H1 (cell line): ENCODE data around the gene ZNF425. TPM values are rescaled to one million over a fixed set of nuclear protein-coding genes. Genes with fewer than 3 reads are reported as not detected.
A peak's percentile ranks its signal among the peaks of the same experiment; 100 is the strongest.

ENCODE experiments used
- CTCF ChIA-PET: fragments of 300-600 bp; sonication (Branson Sonifier 250); formaldehyde crosslinking; loops from one replicate; lab custom pipeline; 2021; ENCODE audit not compliant: partially characterized antibody; lab: Charles Lee
- POLR2A ChIA-PET: fragments of 300-600 bp; sonication (Branson Sonifier 250); formaldehyde crosslinking; loops from one replicate; lab custom pipeline; 2021; ENCODE audit warnings: inconsistent platforms; ENCODE audit not compliant: partially characterized antibody; lab: Charles Lee
- DNase-seq, 2 experiments: peaks; one replicate each; pipeline versions ENCODE4 v3.0.0 to v3.0.0-alpha.2; 2010 to 2022; ENCODE audit warnings: low spot score in 2 of 2, low read depth in 1 of 2, mixed read lengths in 1 of 2
- FAIRE-seq: peaks from 2 replicates; lab custom pipeline; 2011; peaks lifted over from hg19 to GRCh38; lab: Jason Lieb, UNC
- H2AFZ ChIP-seq: 2 replicates; pipeline ENCODE4 v1.8.1; 2012; ENCODE audit warnings: low read length, inconsistent platforms
- H2AK5ac ChIP-seq: 2 replicates; pipeline ENCODE4 v1.6.1; 2013; ENCODE audit warnings: low read depth, low read length
- H2BK120ac ChIP-seq: replicated peaks from 2 replicates; pipeline ENCODE3; 2013; ENCODE audit warnings: low read depth, low read length, inconsistent platforms
- H2BK12ac ChIP-seq: 2 replicates; pipeline ENCODE4 v1.6.1; 2013; ENCODE audit warnings: low read depth, low read length
- H2BK15ac ChIP-seq: 2 replicates; pipeline ENCODE4 v1.6.1; 2013; ENCODE audit warnings: low read length
- H2BK20ac ChIP-seq: 2 replicates; pipeline ENCODE4 v1.6.1; 2013; ENCODE audit warnings: low read length
- H2BK5ac ChIP-seq: 2 replicates; pipeline ENCODE4 v1.6.1; 2013; ENCODE audit warnings: low read depth, low read length
- H3K14ac ChIP-seq: 2 replicates; pipeline ENCODE4 v1.6.1; 2013; ENCODE audit warnings: inconsistent platforms; ENCODE audit not compliant: insufficient read length
- H3K18ac ChIP-seq: 2 replicates; pipeline ENCODE4 v1.6.1; 2013; ENCODE audit warnings: low read length; ENCODE audit errors: extremely low read depth
- H3K23ac ChIP-seq: 2 replicates; pipeline ENCODE4 v1.6.1; 2013; ENCODE audit warnings: inconsistent platforms; ENCODE audit not compliant: insufficient read length
- H3K23me2 ChIP-seq: 2 replicates; pipeline ENCODE4 v1.6.1; 2013; ENCODE audit warnings: low read depth, low read length
- H3K27ac ChIP-seq: 2 replicates; pipeline ENCODE4 v1.6.1; 2011; ENCODE audit warnings: low read depth, low read length, inconsistent platforms
- H3K27me3 ChIP-seq, 4 experiments: replicated peaks in 1 of 4; 1 replicate in 1 of 4; 2 replicates in 3 of 4; pipeline versions ENCODE4 v1.6.1 to v1.8.1; 2011 to 2013; ENCODE audit warnings: low read length in 3 of 4, mild to moderate bottlenecking in 3 of 4, inconsistent platforms in 2 of 4, mixed read lengths in 2 of 4, moderate library complexity in 1 of 4; ENCODE audit not compliant: control insufficient read depth in 3 of 4, insufficient read depth in 3 of 4; ENCODE audit errors: extremely low read depth in 1 of 4
- H3K36me3 ChIP-seq, 4 experiments: 2 replicates each; pipeline versions ENCODE4 v1.6.1 to v1.8.1; 2011 to 2013; ENCODE audit warnings: mild to moderate bottlenecking in 4 of 4, low read length in 3 of 4, moderate library complexity in 2 of 4, control low read depth in 1 of 4, inconsistent platforms in 1 of 4; ENCODE audit not compliant: insufficient read depth in 4 of 4, control insufficient read depth in 2 of 4
- H3K4ac ChIP-seq: replicated peaks from 2 replicates; pipeline ENCODE3; 2013; ENCODE audit warnings: low read length, low read depth, mixed read lengths, inconsistent platforms; ENCODE audit not compliant: insufficient read length
- H3K4me1 ChIP-seq, 4 experiments: replicated peaks in 1 of 4; 1 replicate in 1 of 4; 2 replicates in 3 of 4; pipeline versions ENCODE4 v1.6.1 to v1.8.1; 2011 to 2013; ENCODE audit warnings: low read length in 3 of 4, inconsistent platforms in 2 of 4, mixed read lengths in 1 of 4; ENCODE audit not compliant: insufficient read depth in 4 of 4, control insufficient read depth in 3 of 4
- H3K4me2 ChIP-seq, 2 experiments: 2 replicates each; pipeline versions ENCODE4 v1.6.1 to v1.8.1; 2011 to 2013; ENCODE audit warnings: low read depth in 2 of 2, low read length in 2 of 2, control low read depth in 1 of 2, inconsistent platforms in 1 of 2, mild to moderate bottlenecking in 1 of 2; ENCODE audit not compliant: insufficient read depth in 1 of 2
- H3K4me3 ChIP-seq, 4 experiments: fragments of 200-600, 300-600 bp in 1 of 4; sonication (generic), shearing (Covaris generic), sonication (Bioruptor Twin) in 1 of 4; 2 replicates each; pipeline versions ENCODE4 v1.5.1 to v1.8.1; 2011 to 2016; ENCODE audit warnings: low read length in 4 of 4, low read depth in 3 of 4, control low read depth in 2 of 4, inconsistent platforms in 2 of 4, mild to moderate bottlenecking in 2 of 4, mixed read lengths in 1 of 4, moderate library complexity in 1 of 4; ENCODE audit not compliant: insufficient read depth in 2 of 4; ENCODE audit errors: extremely low read depth in 1 of 4
- H3K56ac ChIP-seq: replicated peaks from 2 replicates; pipeline ENCODE3; 2013; ENCODE audit warnings: low read depth, mild to moderate bottlenecking, mixed read lengths, low read length, inconsistent platforms; ENCODE audit not compliant: insufficient read length
- H3K79me1 ChIP-seq: 2 replicates; pipeline ENCODE4 v1.6.1; 2013; ENCODE audit warnings: low read depth, low read length, control low read depth
- H3K79me2 ChIP-seq, 2 experiments: 2 replicates each; pipeline versions ENCODE4 v1.6.1 to v1.8.1; 2012 to 2013; ENCODE audit warnings: low read length in 2 of 2, mild to moderate bottlenecking in 2 of 2, inconsistent platforms in 1 of 2; ENCODE audit not compliant: insufficient read depth in 2 of 2, control insufficient read depth in 1 of 2
- H3K9ac ChIP-seq, 4 experiments: replicated peaks in 1 of 4; 1 replicate in 1 of 4; 2 replicates in 3 of 4; pipeline versions ENCODE4 v1.6.1 to v1.8.1; 2011 to 2013; ENCODE audit warnings: low read depth in 3 of 4, low read length in 3 of 4, control low read depth in 2 of 4, mild to moderate bottlenecking in 2 of 4, moderate library complexity in 2 of 4, inconsistent platforms in 1 of 4; ENCODE audit errors: extremely low read depth in 1 of 4
- H3K9me3 ChIP-seq, 2 experiments: 2 replicates each; pipeline versions ENCODE4 v1.6.1 to v1.8.1; 2012 to 2013; ENCODE audit warnings: mild to moderate bottlenecking in 2 of 2, moderate library complexity in 2 of 2, control low read depth in 1 of 2, inconsistent platforms in 1 of 2, low read depth in 1 of 2, low read length in 1 of 2, mixed read lengths in 1 of 2; ENCODE audit not compliant: insufficient read depth in 2 of 2
- H4K20me1 ChIP-seq, 2 experiments: replicated peaks in 1 of 2; 2 replicates each; pipeline versions ENCODE3 to v1.8.1; 2011 to 2013; ENCODE audit warnings: inconsistent platforms in 2 of 2, low read length in 2 of 2, mild to moderate bottlenecking in 1 of 2; ENCODE audit not compliant: insufficient read depth in 2 of 2, control insufficient read depth in 1 of 2
- H4K5ac ChIP-seq: 2 replicates; pipeline ENCODE4 v1.6.1; 2013; ENCODE audit warnings: low read length, low read depth, mixed read lengths, inconsistent platforms; ENCODE audit not compliant: insufficient read length
- H4K8ac ChIP-seq: 2 replicates; pipeline ENCODE4 v1.8.0; 2013; ENCODE audit warnings: mild to moderate bottlenecking, moderate library complexity, low read length, inconsistent platforms; ENCODE audit not compliant: insufficient read depth; ENCODE audit errors: extremely low read depth
- H4K91ac ChIP-seq: replicated peaks from 2 replicates; pipeline ENCODE3; 2013; ENCODE audit warnings: low read length, mixed read lengths, inconsistent platforms; ENCODE audit not compliant: insufficient read length
- ATF2 ChIP-seq: IDR thresholded peaks from 2 replicates; pipeline ENCODE4 v1.6.1; 2012; ENCODE audit warnings: low read length, inconsistent platforms
- BCL11A ChIP-seq, 2 experiments: IDR thresholded peaks; one replicate each; pipeline ENCODE4 v1.6.1; 2011; ENCODE audit warnings: low read depth in 2 of 2, low read length in 2 of 2, mild to moderate bottlenecking in 2 of 2
- RFX5 ChIP-seq: IDR thresholded peaks from 2 replicates; pipeline ENCODE4 v1.6.1; 2011; ENCODE audit warnings: low read depth, low read length, improper control_type of control experiment, borderline replicate concordance
- RXRA ChIP-seq: IDR thresholded peaks from 2 replicates; pipeline ENCODE4 v1.6.1; 2011; ENCODE audit warnings: low read depth, mild to moderate bottlenecking, low read length, moderate library complexity; ENCODE audit not compliant: insufficient read depth
- SIN3A ChIP-seq, 2 experiments: IDR thresholded peaks in 1 of 2; conservative IDR thresholded peaks in 1 of 2; 2 replicates each; pipeline ENCODE4 v1.6.1; 2011 to 2012; ENCODE audit warnings: low read length in 2 of 2, improper control_type of control experiment in 1 of 2, low read depth in 1 of 2, mild to moderate bottlenecking in 1 of 2
- SIX5 ChIP-seq: IDR thresholded peaks from 2 replicates; pipeline ENCODE4 v1.6.1; 2011; ENCODE audit warnings: mild to moderate bottlenecking, low read depth, low read length
- TBP ChIP-seq: IDR thresholded peaks from 2 replicates; pipeline ENCODE4 v1.6.1; 2011; ENCODE audit warnings: low read depth, low read length, improper control_type of control experiment
- YY1 ChIP-seq: IDR thresholded peaks from 2 replicates; pipeline ENCODE4 v1.6.1; 2011; ENCODE audit warnings: low read depth, mild to moderate bottlenecking, low read length
- WGBS, 2 experiments: shearing (Covaris generic) in 1 of 2; methylation state at CpG; one replicate each; pipeline versions ENCODE4 v1.1.6 to v1.1.7; 2013 to 2015; ENCODE audit warnings: low lambda C conversion rate in 2 of 2, mixed read lengths in 2 of 2, inconsistent platforms in 1 of 2, low coverage in 1 of 2, missing lambda C conversion rate in 1 of 2; ENCODE audit not compliant: insufficient replicate concordance in 2 of 2, insufficient coverage in 1 of 2, insufficient read length in 1 of 2; ENCODE audit errors: extremely low coverage in 1 of 2, missing lambda C conversion rate in 1 of 2; 5-methylcytosine and 5-hydroxymethylcytosine counted together
- polyA plus RNA-seq, 7 experiments: library from polyadenylated mRNA; depleted of rRNA in 3 of 7; stranded (reverse) in 5 of 7; unstranded in 2 of 7; fragments of >200 nt in 5 of 7; fragments of 200-250 nt in 2 of 7; gene quantifications; 1 replicate in 5 of 7; 2 replicates in 1 of 7; 4 replicates in 1 of 7; pipeline versions ENCODE4 v1.2.1 to v1.2.3, GENCODE V29; 2011 to 2013; ENCODE audit warnings: missing spikeins in 2 of 7, mixed read lengths in 2 of 7
- total RNA-seq: library from RNA; stranded (reverse); fragmentation: NEBNext Ultra II Directional; extraction: Animal tissue kit (Norgen Biotek cat#: 25700); gene quantifications from 2 replicates; pipeline ENCODE4 v1.2.1, GENCODE V29; 2021
- TF ChIP-seq, protein P1 (sequence below): IDR thresholded peaks from 2 replicates; pipeline ENCODE4 v1.6.1; 2012; ENCODE audit warnings: inconsistent platforms

ZNF425 gene
- total and polyA plus RNA-seq, 2 of the 8 experiments (the other 6 are each of a cell fraction or from before 2014, with no cell fraction given): 3.4 to 6.1 TPM

- no peak overlapping the region for H2AFZ ChIP-seq
- peak overlapping the region; percentile 91; the same call in 1 of the 2 replicates for H2AK5ac ChIP-seq
- peak overlapping the region; percentile 68; the same call in 1 of the 2 replicates for H3K27ac ChIP-seq
- H3K4me1 ChIP-seq: peaks cover 0 to 12% (median 3%) of the 10 kb centered on the region in 4 experiments; a peak in 3 of 7 replicates
- no peaks in the 10 kb centered on the region for H4K20me1 ChIP-seq
- DNase-seq: peak in 1 of 2 experiments; percentile 73
- FAIRE-seq: no peak
- H4K5ac ChIP-seq: peak overlapping the region; percentile 93
- H3K9ac ChIP-seq: peak overlapping the region; percentile 67 to 91 (median 89)
- peak overlapping the region; percentile 83 to 90 for H3K4me2 ChIP-seq
- ChIA-PET POLR2A (interaction anchor here (0.8 to 11.3 kb wide), 10 partner anchors 9 to 68 kb away, joined by 4 to 142 read pairs (median 7); partner anchors contain the start of genes ZNF282 and ZNF398), CTCF (interaction anchor here (0.7 to 7.4 kb wide), 15 partner anchors 10 to 705 kb away, joined by 3 to 84 read pairs (median 4); partner anchors contain the start of gene ZNF398)
- H3K79me2 ChIP-seq: peaks cover 3 to 21% of the 10 kb centered on the region in 2 experiments; a peak in 3 of 4 replicates
- WGBS, 2 experiments: 11% methylated on average over 17 of the region's 48 CpGs; no CpG with 5 or more reads in 1 of the 2 experiments
- peak overlapping the region; percentile 68 for H3K14ac ChIP-seq
- peak overlapping the region; percentile 100 for H3K18ac ChIP-seq
- no peaks in the 10 kb centered on the region for H3K27me3 ChIP-seq
- H3K79me1 ChIP-seq: no peaks in the 10 kb centered on the region; the same call in 1 of the 2 replicates
- peak overlapping the region; percentile 44 for H2BK120ac ChIP-seq
- peak overlapping the region; percentile 94 for H4K8ac ChIP-seq
- H2BK12ac ChIP-seq: peak overlapping the region; percentile 92; the same call in 1 of the 2 replicates
- peak overlapping the region; percentile 99 for H4K91ac ChIP-seq
- H2BK20ac ChIP-seq: no peak overlapping the region
- H3K4me3 ChIP-seq: peak overlapping the region; percentile 83 to 95 (median 88)
- H3K56ac ChIP-seq: peak overlapping the region; percentile 86
- H2BK15ac ChIP-seq: peak overlapping the region; percentile 99
- peaks cover 0 to 23% (median 9%) of the 10 kb centered on the region in 4 experiments; a peak in 6 of 8 replicates for H3K36me3 ChIP-seq
- no peak overlapping the region for H3K23ac ChIP-seq
- peak overlapping the region; percentile 82 for H3K4ac ChIP-seq
- H2BK5ac ChIP-seq: peak overlapping the region; percentile 99
- H3K23me2 ChIP-seq: peaks cover 6% of the 10 kb centered on the region; the same call in 1 of the 2 replicates
- peaks cover 6 to 8% of the 10 kb centered on the region in 2 experiments; a peak in 3 of 4 replicates for H3K9me3 ChIP-seq
- TF ChIP-seq ATF2 (no peak), SIX5 (no peak), RXRA (no peak), SIN3A (conservative IDR thresholded peaks at IDR 0.05 in 1 of 2, IDR thresholded peaks at IDR 0.05 in 1 of 2; ENCODE audit: low read depth in 1 of 2, low read length in 2 of 2) (0 out of 4 replicates have a peak, but pooled peaks of 1 of the 2 experiments have one; percentile 5), YY1 (no peak), RFX5 (no peak), BCL11A (IDR thresholded peaks at IDR 0.05; ENCODE audit: low read depth in 2 of 2, low read length in 2 of 2) (no peak), TBP (no peak)
- TF ChIP-seq, protein P1, sequence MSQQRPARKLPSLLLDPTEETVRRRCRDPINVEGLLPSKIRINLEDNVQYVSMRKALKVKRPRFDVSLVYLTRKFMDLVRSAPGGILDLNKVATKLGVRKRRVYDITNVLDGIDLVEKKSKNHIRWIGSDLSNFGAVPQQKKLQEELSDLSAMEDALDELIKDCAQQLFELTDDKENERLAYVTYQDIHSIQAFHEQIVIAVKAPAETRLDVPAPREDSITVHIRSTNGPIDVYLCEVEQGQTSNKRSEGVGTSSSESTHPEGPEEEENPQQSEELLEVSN: peak; percentile 88
Measured at GRCh38 chr7:149126662-149127266, 640 bp upstream of the ZNF425 start.
